HG02610 (cell line): ENCODE results near the gene KIF7.

ENCODE experiments used
- ATAC-seq: cut with Tn5 transposase; IDR thresholded peaks from one replicate; pipeline ENCODE4 v1.9.1; 2021; ENCODE audit warnings: mild to moderate bottlenecking, moderate library complexity; ENCODE audit not compliant: unreplicated experiment

KIF7 gene

GRCh38 chr15:89671687-89672086 is 16.4 kb upstream of the KIF7 start:
- no peak for ATAC-seq

GRCh38 chr15:89670971-89671560 is 15.8 kb upstream of the KIF7 start:
- ATAC-seq = no peak

- ATAC-seq = no peak
Observed at GRCh38 chr15:89669941-89670340, 14.7 kb upstream of the KIF7 start.

- no peak for ATAC-seq
Observed at GRCh38 chr15:89669309-89669865, 14.1 kb upstream of the KIF7 start.

GRCh38 chr15:89668171-89668570 is 12.9 kb upstream of the KIF7 start:
- no peak for ATAC-seq

- ATAC-seq = no peak
Observed at GRCh38 chr15:89667706-89667960, 12.4 kb upstream of the KIF7 start.

- no peak for ATAC-seq
Observed at GRCh38 chr15:89666858-89667705, 11.8 kb upstream of the KIF7 start.

GRCh38 chr15:89666184-89666857 is 11.1 kb upstream of the KIF7 start:
- no peak for ATAC-seq

- no peak for ATAC-seq
Observed at GRCh38 chr15:89665449-89666181, 10.3 kb upstream of the KIF7 start.

GRCh38 chr15:89664441-89665350 is 9.4 kb upstream of the KIF7 start:
- ATAC-seq = no peak

- no peak for ATAC-seq
Observed at GRCh38 chr15:89662893-89663626, 7.8 kb upstream of the KIF7 start.

GRCh38 chr15:89660556-89660955 is 5.3 kb upstream of the KIF7 start:
- no peak for ATAC-seq

GRCh38 chr15:89659295-89659694 is 4.0 kb upstream of the KIF7 start:
- ATAC-seq = no peak

- ATAC-seq = no peak
Observed at GRCh38 chr15:89657686-89658200, 2.5 kb upstream of the KIF7 start.

GRCh38 chr15:89656116-89656815 is 999 bp upstream of the KIF7 start:
- no peak for ATAC-seq

- ATAC-seq = no peak
Observed at GRCh38 chr15:89654301-89654761, 936 bp downstream of the KIF7 start.

GRCh38 chr15:89653578-89653977 is 1.7 kb downstream of the KIF7 start:
- no peak for ATAC-seq

- no peak for ATAC-seq
Observed at GRCh38 chr15:89652666-89653065, 2.6 kb downstream of the KIF7 start.

- ATAC-seq = no peak
Observed at GRCh38 chr15:89652131-89652530, 3.1 kb downstream of the KIF7 start.
